Measurements from ENCODE around the gene TRIM10. TPM values are rescaled to one million over a fixed set of nuclear protein-coding genes. Genes with fewer than 3 reads are reported as not detected.

The TRIM10 gene
- total RNA-seq, 4 donors from 2014 or later: not detected

GRCh38 chr6:30200551-30201281 lies 39.7 kb upstream of the TRIM10 start:
- no peak for TF ChIP-seq CTCF (IDR thresholded peaks at IDR 0.05; ENCODE audit: low read depth)

GRCh38 chr6:30198166-30199084 lies 37.4 kb upstream of the TRIM10 start:
- no peak for TF ChIP-seq CTCF (IDR thresholded peaks at IDR 0.05; ENCODE audit: low read depth)

GRCh38 chr6:30196376-30196775 lies 35.4 kb upstream of the TRIM10 start:
- no peak for TF ChIP-seq CTCF (IDR thresholded peaks at IDR 0.05; ENCODE audit: low read depth)

GRCh38 chr6:30195951-30196350 lies 34.9 kb upstream of the TRIM10 start:
- no peak for TF ChIP-seq CTCF (IDR thresholded peaks at IDR 0.05; ENCODE audit: low read depth)

- no peak for TF ChIP-seq CTCF (IDR thresholded peaks at IDR 0.05; ENCODE audit: low read depth)
Observed at GRCh38 chr6:30194797-30195690, 34.0 kb upstream of the TRIM10 start.

- no peak for TF ChIP-seq CTCF (IDR thresholded peaks at IDR 0.05; ENCODE audit: low read depth)
Observed at GRCh38 chr6:30192076-30192475, 31.1 kb upstream of the TRIM10 start.
